Measurements from ENCODE around the gene SLC6A18. TPM values are rescaled to one million over a fixed set of nuclear protein-coding genes. Genes with fewer than 3 reads are reported as not detected.

The SLC6A18 gene
- total and polyA plus RNA-seq, 9 of the 15 experiments (the other 6 are each of a cell fraction or from before 2014, with no cell fraction given) = not detected

- no peaks in the 10 kb centered on the region for H3K36me3 ChIP-seq (ENCODE audit: control insufficient read depth, insufficient read depth, low read length)
- 3% methylated on average over 29 of the region's 29 CpGs for WGBS (ENCODE audit: insufficient coverage, low coverage, missing lambda C conversion rate)
- TF ChIP-seq, protein P1, sequence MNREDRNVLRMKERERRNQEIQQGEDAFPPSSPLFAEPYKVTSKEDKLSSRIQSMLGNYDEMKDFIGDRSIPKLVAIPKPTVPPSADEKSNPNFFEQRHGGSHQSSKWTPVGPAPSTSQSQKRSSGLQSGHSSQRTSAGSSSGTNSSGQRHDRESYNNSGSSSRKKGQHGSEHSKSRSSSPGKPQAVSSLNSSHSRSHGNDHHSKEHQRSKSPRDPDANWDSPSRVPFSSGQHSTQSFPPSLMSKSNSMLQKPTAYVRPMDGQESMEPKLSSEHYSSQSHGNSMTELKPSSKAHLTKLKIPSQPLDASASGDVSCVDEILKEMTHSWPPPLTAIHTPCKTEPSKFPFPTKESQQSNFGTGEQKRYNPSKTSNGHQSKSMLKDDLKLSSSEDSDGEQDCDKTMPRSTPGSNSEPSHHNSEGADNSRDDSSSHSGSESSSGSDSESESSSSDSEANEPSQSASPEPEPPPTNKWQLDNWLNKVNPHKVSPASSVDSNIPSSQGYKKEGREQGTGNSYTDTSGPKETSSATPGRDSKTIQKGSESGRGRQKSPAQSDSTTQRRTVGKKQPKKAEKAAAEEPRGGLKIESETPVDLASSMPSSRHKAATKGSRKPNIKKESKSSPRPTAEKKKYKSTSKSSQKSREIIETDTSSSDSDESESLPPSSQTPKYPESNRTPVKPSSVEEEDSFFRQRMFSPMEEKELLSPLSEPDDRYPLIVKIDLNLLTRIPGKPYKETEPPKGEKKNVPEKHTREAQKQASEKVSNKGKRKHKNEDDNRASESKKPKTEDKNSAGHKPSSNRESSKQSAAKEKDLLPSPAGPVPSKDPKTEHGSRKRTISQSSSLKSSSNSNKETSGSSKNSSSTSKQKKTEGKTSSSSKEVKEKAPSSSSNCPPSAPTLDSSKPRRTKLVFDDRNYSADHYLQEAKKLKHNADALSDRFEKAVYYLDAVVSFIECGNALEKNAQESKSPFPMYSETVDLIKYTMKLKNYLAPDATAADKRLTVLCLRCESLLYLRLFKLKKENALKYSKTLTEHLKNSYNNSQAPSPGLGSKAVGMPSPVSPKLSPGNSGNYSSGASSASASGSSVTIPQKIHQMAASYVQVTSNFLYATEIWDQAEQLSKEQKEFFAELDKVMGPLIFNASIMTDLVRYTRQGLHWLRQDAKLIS (CRISPR knock-in tag; IDR thresholded peaks at IDR 0.05) = no peak
- TF ChIP-seq PCBP2 (IDR thresholded peaks at IDR 0.05; ENCODE audit: low read depth, low read length, poor library complexity, severe bottlenecking) = no peak
- TF ChIP-seq KAT2B (IDR thresholded peaks at IDR 0.05; ENCODE audit: low read depth, low read length) = no peak
- TF ChIP-seq ZNF165 (CRISPR knock-in tag; IDR thresholded peaks at IDR 0.05; ENCODE audit: borderline replicate concordance) = no peak
- TF ChIP-seq ZNF384 (IDR thresholded peaks at IDR 0.05; ENCODE audit: low read depth, low read length) = no peak
- no peak for TF ChIP-seq BCOR (IDR thresholded peaks at IDR 0.05)
- no peak for TF ChIP-seq DLX4 (CRISPR knock-in tag; IDR thresholded peaks at IDR 0.05)
- TF ChIP-seq DACH1 (IDR thresholded peaks at IDR 0.05; ENCODE audit: partially characterized antibody) = no peak
- TF ChIP-seq, protein P2, sequence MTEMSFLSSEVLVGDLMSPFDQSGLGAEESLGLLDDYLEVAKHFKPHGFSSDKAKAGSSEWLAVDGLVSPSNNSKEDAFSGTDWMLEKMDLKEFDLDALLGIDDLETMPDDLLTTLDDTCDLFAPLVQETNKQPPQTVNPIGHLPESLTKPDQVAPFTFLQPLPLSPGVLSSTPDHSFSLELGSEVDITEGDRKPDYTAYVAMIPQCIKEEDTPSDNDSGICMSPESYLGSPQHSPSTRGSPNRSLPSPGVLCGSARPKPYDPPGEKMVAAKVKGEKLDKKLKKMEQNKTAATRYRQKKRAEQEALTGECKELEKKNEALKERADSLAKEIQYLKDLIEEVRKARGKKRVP (CRISPR knock-in tag; IDR thresholded peaks at IDR 0.05) = no peak
- no peak for TF ChIP-seq ZEB2 (IDR thresholded peaks at IDR 0.05)
- TF ChIP-seq, protein P3, sequence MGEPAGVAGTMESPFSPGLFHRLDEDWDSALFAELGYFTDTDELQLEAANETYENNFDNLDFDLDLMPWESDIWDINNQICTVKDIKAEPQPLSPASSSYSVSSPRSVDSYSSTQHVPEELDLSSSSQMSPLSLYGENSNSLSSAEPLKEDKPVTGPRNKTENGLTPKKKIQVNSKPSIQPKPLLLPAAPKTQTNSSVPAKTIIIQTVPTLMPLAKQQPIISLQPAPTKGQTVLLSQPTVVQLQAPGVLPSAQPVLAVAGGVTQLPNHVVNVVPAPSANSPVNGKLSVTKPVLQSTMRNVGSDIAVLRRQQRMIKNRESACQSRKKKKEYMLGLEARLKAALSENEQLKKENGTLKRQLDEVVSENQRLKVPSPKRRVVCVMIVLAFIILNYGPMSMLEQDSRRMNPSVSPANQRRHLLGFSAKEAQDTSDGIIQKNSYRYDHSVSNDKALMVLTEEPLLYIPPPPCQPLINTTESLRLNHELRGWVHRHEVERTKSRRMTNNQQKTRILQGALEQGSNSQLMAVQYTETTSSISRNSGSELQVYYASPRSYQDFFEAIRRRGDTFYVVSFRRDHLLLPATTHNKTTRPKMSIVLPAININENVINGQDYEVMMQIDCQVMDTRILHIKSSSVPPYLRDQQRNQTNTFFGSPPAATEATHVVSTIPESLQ (CRISPR knock-in tag; IDR thresholded peaks at IDR 0.05) = no peak
- H3K9me3 ChIP-seq (replicated peaks; ENCODE audit: control insufficient read depth, insufficient read depth, low read depth, low read length) = no peaks in the 10 kb centered on the region
- ChIA-PET POLR2A (no interaction called here), CTCF (ENCODE audit: low intra/inter-chr PET ratio) (no interaction called here)
- H3K9me1 ChIP-seq (ENCODE audit: control insufficient read depth, insufficient read depth, low read length) = peaks cover 5% of the 10 kb centered on the region
- H3K4me1 ChIP-seq (replicated peaks in 1 of 2; ENCODE audit: control insufficient read depth in 2 of 2, insufficient read depth in 2 of 2, low read length in 2 of 2) = peaks cover 0 to 46% of the 10 kb centered on the region in 2 experiments; a peak in 2 of 5 replicates
- H3K79me2 ChIP-seq (ENCODE audit: control insufficient read depth, insufficient read depth, low read length) = no peaks in the 10 kb centered on the region
- no peak overlapping the region for H3K4me3 ChIP-seq
- no TSS peak for BruUV-seq (replicated peaks)
- no peak overlapping the region for H2AFZ ChIP-seq (ENCODE audit: low read depth, low read length)
- H3K9ac ChIP-seq (ENCODE audit: insufficient read depth in 1 of 2, low read depth in 2 of 2, low read length in 2 of 2) = no peak overlapping the region
- intact Hi-C loops (cut with micrococcal nuclease) = no loop called here
- H3K27ac ChIP-seq (ENCODE audit: extremely low read depth, low read depth, low read length) = no peak overlapping the region
- in situ Hi-C loops (cut with MboI) = no loop called here
- DNase-seq (ENCODE audit: extremely low read depth in 1 of 4, low spot score in 3 of 4) (no peak), ATAC-seq (no peak), FAIRE-seq (no peak)
- H3K27me3 ChIP-seq (ENCODE audit: control insufficient read depth in 2 of 2, insufficient read depth in 2 of 2, low read length in 2 of 2) = peaks cover 7 to 76% of the 10 kb centered on the region in 2 experiments
- no peak overlapping the region for H3K4me2 ChIP-seq (ENCODE audit: insufficient read depth, low read length)
- peaks cover 40% of the 10 kb centered on the region for H4K20me1 ChIP-seq (replicated peaks; ENCODE audit: control insufficient read depth, insufficient read depth, low read length)
These were observed 24.4 kb downstream of the SLC6A18 start for GRCh38 chr5:1249366-1250280.

Data from K562 (cell line).